Bronchial epithelial cell (primary cell): Measurements from ENCODE around the gene PHACTR3. TPM values are rescaled to one million over a fixed set of nuclear protein-coding genes. Genes with fewer than 3 reads are reported as not detected.
A peak's percentile ranks its signal among the peaks of the same experiment; 100 is the strongest.

Experiments
- DNase-seq: peaks from one replicate; pipeline ENCODE4 v3.0.0-alpha.2; 2010; ENCODE audit warnings: low read depth
- FAIRE-seq: peaks from 2 replicates; lab custom pipeline; 2011; peaks lifted over from hg19 to GRCh38; lab: Jason Lieb, UNC
- H3K27me3 ChIP-seq: 2 replicates; pipeline ENCODE4 v1.5.1; 2011; ENCODE audit warnings: low read length; ENCODE audit not compliant: control insufficient read depth, insufficient read depth
- H3K36me3 ChIP-seq: 2 replicates; pipeline ENCODE4 v1.5.1; 2011; ENCODE audit warnings: low read length; ENCODE audit not compliant: control insufficient read depth, insufficient read depth
- H3K4me3 ChIP-seq: 2 replicates; pipeline ENCODE4 v1.5.1; 2011; ENCODE audit warnings: mild to moderate bottlenecking, low read depth, low read length, control low read depth
- total RNA-seq: library from RNA; depleted of rRNA; stranded (reverse); fragments of >200 nt; gene quantifications from 2 replicates; pipeline ENCODE4 v1.2.1, GENCODE V29; 2014
- TF ChIP-seq, protein P1 (sequence below): IDR thresholded peaks from 2 replicates; pipeline ENCODE4 v1.5.1; 2011; ENCODE audit warnings: mild to moderate bottlenecking, moderate library complexity, low read length, control low read depth, inconsistent platforms; ENCODE audit not compliant: insufficient read depth, severe bottlenecking

Gene PHACTR3
- total RNA-seq, 1 donor from 2014 or later, result 15.0 TPM

DNA sequence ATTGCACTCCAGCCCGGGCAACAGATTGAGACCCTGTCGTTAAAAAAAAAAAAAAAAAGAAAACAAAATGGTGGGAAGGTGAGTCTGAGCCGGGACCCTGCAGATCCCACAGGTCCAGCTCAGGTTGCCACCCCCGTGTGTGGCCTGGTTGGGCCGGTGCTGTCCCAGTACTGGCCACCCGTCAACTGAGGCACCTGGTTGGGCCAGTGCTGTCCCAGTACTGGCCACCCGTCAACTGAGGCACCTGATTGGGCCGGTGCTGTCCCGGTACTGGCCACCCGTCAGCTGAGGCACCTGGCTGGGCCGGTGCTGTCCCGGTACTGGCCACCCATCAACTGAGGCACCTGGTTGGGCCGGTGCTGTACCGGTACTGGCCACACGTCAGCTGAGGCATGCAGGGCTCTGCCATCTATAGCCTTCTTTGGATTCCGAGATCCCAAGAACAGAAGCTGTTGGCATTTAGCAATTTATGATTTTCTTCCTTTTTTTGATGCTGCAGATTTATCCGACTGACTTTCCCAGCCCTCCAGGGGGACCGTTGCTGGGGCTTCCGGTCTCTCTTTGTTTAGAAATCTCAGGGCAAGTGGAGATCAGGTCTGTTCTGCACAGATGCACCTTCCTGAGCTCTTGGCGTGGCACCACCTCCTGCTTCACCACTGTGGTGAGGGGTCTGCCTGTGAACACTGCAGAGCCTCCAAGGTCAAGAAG is 215.3 kb downstream of the PHACTR3 start:
- DNase-seq (no peak), FAIRE-seq (no peak)
- TF ChIP-seq, protein P1, sequence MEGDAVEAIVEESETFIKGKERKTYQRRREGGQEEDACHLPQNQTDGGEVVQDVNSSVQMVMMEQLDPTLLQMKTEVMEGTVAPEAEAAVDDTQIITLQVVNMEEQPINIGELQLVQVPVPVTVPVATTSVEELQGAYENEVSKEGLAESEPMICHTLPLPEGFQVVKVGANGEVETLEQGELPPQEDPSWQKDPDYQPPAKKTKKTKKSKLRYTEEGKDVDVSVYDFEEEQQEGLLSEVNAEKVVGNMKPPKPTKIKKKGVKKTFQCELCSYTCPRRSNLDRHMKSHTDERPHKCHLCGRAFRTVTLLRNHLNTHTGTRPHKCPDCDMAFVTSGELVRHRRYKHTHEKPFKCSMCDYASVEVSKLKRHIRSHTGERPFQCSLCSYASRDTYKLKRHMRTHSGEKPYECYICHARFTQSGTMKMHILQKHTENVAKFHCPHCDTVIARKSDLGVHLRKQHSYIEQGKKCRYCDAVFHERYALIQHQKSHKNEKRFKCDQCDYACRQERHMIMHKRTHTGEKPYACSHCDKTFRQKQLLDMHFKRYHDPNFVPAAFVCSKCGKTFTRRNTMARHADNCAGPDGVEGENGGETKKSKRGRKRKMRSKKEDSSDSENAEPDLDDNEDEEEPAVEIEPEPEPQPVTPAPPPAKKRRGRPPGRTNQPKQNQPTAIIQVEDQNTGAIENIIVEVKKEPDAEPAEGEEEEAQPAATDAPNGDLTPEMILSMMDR, result no peak
- Histone ChIP-seq H3K27me3 (no peaks in the 10 kb centered on the region), H3K4me3 (no peak overlapping the region), H3K36me3 (no peaks in the 10 kb centered on the region)

DNA sequence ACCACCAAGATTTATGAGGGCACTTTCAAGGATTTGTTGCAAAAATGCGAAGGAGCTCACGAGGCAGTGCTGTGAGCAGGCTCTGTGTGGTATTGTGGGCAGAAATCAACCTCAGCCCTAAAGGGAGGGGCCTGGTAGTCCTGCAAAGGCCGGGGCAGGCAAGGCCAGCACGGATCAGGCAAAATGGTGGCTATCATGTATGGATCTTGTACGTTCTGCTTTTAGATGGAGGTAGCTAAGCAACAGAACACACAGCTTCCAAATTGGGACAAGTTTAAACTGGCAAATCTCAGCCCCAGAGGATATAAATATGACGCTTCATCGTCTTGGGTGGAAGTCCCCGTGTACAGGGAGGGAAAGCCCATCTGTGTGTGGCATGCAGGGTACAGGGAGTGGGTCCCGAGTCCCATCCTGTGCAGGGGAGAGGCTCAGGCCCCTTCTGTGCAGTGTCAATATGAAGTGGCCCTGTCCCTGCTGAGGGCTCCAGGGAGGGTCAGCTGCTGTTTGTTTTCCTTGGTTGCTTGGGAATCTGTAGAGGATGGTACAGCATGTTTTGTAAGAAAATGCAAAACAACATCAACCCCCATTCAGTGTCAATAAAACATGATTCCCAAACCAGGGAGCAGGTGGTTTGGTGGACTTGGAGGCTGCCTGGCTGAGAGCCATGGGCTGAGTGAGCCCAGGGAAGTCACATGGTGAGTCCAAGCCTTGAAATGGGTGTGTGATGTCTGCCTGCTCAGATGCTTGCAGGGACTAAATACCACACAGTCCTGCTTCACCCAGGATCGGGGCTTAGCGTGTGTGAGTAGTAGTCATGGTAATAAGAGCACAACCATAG is 216.1 kb downstream of the PHACTR3 start:
- Histone ChIP-seq H3K36me3 (no peaks in the 10 kb centered on the region), H3K27me3 (no peaks in the 10 kb centered on the region), H3K4me3 (no peak overlapping the region)
- FAIRE-seq, result no peak
- TF ChIP-seq, protein P1, result no peak
- peak; percentile 83 for DNase-seq

- FAIRE-seq, result peak; percentile 82
- no peaks in the 10 kb centered on the region for H3K27me3 ChIP-seq
These were observed 216.9 kb downstream of the PHACTR3 start for GRCh38 chr20:59821201-59821600.

GRCh38 chr20:59821788-59822187 is 217.4 kb downstream of the PHACTR3 start:
- Histone ChIP-seq H3K36me3 (no peaks in the 10 kb centered on the region), H3K4me3 (no peak overlapping the region), H3K27me3 (no peaks in the 10 kb centered on the region)
- TF ChIP-seq, protein P1, result no peak
- FAIRE-seq (no peak), DNase-seq (no peak)

More at GRCh38 chr20:59821201-59821600, 216.9 kb downstream of the PHACTR3 start:
- TF ChIP-seq, protein P1, result no peak
- no peak overlapping the region for H3K4me3 ChIP-seq
- no peaks in the 10 kb centered on the region for H3K36me3 ChIP-seq
- DNase-seq, result no peak

DNA sequence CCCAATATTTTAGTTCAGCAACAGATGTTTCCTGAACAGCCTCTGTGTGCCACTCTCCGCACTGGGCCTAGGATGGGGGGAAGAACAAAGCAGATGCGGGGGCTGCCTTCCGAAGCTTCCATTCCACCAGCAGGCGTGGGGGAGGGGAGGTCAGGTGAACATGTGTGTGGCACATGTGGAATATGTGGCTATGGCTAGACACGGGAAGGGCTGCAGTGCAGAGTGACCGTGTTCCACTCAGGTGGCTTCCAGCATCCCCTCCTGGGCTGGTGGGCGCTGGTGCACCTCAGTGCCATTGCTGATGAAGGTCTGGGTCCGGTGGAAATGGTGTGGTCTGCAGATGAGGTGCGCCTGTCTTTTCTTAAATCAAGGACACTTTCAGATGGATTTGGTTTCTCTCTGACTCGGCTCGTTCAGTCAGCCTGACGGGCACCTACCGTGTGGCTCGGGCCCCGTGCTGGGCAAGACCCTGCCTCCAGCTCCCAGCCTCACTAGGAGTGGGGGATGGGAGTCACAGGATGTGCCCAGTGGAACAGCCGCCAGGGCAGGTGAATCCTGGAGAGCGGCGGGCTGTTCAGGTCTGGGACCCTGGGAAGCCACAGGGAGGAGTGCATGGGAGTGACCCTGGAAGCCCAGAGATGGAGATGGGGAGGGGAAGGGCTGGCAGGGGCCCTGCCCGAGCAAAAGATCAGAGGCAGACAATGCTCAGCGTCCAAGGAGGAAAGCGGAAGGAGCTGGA is 218.1 kb downstream of the PHACTR3 start:
- no peaks in the 10 kb centered on the region for H3K27me3 ChIP-seq

More for the DNA sequence above, 218.1 kb downstream of the PHACTR3 start:
- TF ChIP-seq, protein P1, result no peak
- no peak overlapping the region for H3K4me3 ChIP-seq
- DNase-seq (no peak), FAIRE-seq (no peak)
- H3K36me3 ChIP-seq, result no peaks in the 10 kb centered on the region
